ENCODE data around the gene PLET1.

Gene PLET1

GRCh38 chr11:112281726-112282125, 21.1 kb upstream of the PLET1 start:
- no peak for DNase-seq (ENCODE audit: low spot score)

- DNase-seq (ENCODE audit: low spot score), result peak; percentile 80
Observed at GRCh38 chr11:112280268-112281126, 19.8 kb upstream of the PLET1 start.

GRCh38 chr11:112279901-112280267, 19.2 kb upstream of the PLET1 start:
- peak; percentile 60 for DNase-seq (ENCODE audit: low spot score)

DNA sequence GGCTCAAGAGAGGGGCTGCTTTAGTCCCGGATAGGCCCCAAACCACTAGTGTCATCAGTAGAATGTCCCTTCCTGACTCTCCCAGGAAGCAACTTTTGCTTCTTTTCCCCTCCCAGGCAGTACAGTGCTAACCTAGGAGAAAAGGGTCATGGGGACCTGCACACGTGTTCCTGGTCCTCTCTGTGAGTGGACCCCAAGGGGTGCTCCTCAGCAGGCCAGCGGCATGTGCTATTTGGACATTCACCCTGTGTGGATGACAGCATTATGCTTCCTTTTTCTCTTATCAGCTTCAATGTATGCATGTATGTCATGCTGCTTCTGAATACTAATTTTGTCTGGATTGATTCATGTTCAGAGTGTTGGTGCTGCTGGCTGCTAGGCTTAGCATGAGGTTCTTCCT, 18.1 kb upstream of the PLET1 start:
- no peak for DNase-seq (ENCODE audit: low spot score)

DNA sequence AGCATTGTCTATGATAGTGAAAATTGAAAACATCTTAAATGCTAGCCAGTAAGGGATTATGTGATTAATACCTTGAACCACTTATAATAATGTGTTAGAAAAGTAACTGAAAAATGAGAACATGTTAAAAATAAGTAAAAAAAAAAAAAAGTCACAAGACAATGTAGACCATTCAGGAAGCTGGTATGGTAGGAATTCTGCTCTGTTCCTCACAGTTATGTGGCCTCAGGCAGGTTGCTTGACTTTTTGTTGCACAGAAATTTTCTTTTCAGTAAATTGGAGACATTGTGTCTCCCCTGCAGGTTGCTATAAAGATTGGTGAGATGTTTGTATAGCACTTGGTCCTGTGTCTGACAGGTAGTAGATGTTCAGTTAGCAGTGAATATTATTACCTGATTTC, 17.3 kb upstream of the PLET1 start:
- DNase-seq (ENCODE audit: low spot score), result peak; percentile 21

- no peak for DNase-seq (ENCODE audit: low spot score)
Observed at GRCh38 chr11:112277029-112277428, 16.4 kb upstream of the PLET1 start.

DNA sequence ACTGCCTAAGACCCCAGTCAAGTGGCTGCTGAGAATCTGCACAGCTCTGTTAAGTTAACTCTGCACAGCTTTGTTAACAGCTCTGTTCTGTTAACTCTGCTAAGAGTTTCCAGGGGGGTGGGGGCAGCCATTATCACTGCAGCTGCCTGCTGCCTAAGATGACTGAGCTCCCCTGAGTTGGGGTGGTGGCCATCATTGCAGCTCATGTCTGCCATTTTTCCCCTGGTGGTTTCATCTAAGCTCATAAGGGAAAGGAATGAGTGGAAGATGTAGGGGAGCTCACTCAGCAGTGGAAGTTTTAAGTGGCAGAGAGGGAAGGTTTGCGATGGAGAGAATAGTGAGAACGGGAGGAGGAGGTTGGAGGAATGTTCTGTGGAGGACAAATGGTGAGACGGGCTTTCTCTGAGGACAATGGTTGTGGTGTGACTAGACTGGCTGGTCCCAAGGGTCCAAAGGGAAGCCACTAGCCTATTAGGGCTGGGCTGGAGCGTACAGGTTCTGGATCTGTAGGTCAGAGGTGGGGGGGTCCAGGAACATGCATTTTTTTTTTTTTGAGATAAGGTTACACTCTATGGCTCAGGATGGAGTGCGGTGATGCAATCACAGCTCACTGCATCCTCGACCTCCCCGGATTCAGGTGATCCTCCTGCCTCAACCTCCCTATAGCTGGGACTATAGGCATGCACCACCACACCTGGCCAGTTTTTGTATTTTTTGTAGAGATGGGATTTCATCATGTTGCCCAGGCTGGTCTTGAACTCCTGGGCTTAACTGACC, 13.5 kb upstream of the PLET1 start:
- no peak for DNase-seq (ENCODE audit: low spot score)

- DNase-seq (ENCODE audit: low spot score), result no peak
Observed at GRCh38 chr11:112273066-112273465, 12.4 kb upstream of the PLET1 start.

GRCh38 chr11:112271242-112271641, 10.6 kb upstream of the PLET1 start:
- DNase-seq (ENCODE audit: low spot score), result no peak

GRCh38 chr11:112270551-112271180, 10.0 kb upstream of the PLET1 start:
- DNase-seq (ENCODE audit: low spot score), result no peak

GRCh38 chr11:112269139-112269538, 8.5 kb upstream of the PLET1 start:
- DNase-seq (ENCODE audit: low spot score), result no peak

DNA sequence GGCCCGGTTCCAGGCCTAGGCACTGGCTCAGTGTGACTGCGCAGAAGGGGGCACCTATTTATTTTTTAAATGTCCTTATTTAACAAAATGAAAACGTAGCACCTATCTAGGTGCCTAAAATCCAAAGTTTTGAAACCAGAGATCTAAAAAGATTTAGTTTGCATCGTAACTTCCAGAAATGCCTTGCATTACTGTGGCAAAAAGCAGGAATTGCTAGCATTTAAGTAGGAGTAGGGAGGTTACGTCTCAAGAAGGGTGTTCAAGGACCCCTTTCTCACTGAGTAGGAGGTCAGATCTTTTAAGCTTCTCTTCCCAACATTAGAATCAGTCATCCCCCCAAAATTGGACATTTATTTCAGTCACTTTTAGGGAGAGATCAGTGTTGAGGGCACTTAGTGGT, 7.7 kb upstream of the PLET1 start:
- DNase-seq (ENCODE audit: low spot score), result no peak

- DNase-seq (ENCODE audit: low spot score), result no peak
Observed at GRCh38 chr11:112267188-112267591, 6.5 kb upstream of the PLET1 start.

- DNase-seq (ENCODE audit: low spot score), result no peak
Observed at GRCh38 chr11:112266410-112266778, 5.7 kb upstream of the PLET1 start.

- peak; percentile 31 for DNase-seq (ENCODE audit: low spot score)
Observed at GRCh38 chr11:112265659-112266409, 5.2 kb upstream of the PLET1 start.

DNA sequence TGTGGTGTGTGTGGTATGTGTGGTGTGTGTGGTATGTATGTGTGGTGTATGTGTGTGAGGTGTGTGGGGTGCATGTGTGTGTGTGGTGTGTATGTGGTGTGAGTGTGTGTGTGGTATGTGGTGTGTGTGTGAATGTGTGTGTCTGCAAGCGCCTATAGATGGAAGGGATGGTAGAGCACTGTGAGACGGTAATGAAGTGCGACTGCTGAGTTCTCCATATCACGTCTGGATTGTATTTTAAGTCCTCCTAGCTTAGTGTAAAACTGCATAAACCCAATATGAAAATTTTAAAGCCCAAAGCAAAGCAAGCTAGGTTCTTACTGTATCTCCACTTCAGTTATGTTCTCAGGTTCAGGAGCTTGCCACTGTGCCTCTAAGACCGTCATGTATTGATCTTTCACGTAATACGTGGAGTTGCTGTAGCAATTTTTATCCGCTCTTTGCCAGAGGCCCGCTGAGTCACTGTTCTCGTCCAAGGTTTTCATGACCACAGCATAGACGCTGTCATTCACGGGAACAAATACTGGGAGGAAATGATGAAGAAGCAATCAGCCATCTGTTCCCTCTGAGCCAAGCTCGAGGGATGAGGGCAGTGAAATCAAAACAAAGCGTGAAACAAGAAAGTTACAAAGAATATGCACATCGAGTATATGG, 5.5 kb downstream of the PLET1 start:
- peak; percentile 37 for DNase-seq (ENCODE audit: low spot score)

DNA sequence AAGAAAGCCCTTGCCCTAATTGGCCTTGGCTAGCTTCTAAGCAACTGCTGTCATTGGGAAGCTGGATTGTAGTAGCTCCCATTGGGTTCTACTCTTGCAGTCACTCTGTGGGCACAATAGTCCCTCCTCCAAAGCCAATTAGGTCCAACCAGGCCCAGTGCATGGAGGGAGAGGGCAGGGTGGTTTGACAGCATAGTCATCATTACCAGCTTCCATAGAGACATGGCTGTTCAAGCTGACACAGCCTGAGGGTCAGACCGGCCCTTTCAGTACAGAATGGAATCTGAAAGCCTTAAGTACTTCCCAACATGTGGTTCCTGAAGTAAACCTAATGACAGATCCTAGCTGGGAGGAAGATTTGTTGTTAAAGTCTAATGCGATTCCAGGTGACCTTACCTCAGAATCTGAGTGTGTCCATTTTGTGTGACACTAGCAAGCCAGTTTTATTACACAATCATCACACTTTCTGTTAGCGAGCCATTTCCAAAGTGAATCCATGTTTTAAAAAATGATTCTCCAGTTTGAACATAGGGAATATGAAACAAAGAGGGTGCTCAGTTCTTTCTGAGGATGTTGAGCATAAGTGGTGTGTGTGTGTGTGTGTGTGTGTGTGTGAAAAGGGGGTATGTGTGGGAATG, 6.9 kb downstream of the PLET1 start:
- no peak for DNase-seq (ENCODE audit: low spot score)

- DNase-seq (ENCODE audit: low spot score), result no peak
Observed at GRCh38 chr11:112249871-112250610, 10.6 kb downstream of the PLET1 start.

- DNase-seq (ENCODE audit: low spot score), result no peak
Observed at GRCh38 chr11:112248201-112248600, 12.5 kb downstream of the PLET1 start.

GRCh38 chr11:112247201-112247600, 13.5 kb downstream of the PLET1 start:
- DNase-seq (ENCODE audit: low spot score), result no peak
